Esophagus squamous epithelium (tissue), 5 donors: ENCODE results near the gene C1orf198. TPM values are rescaled to one million over a fixed set of nuclear protein-coding genes. Genes with fewer than 3 reads are reported as not detected.

ENCODE experiments used
- DNase-seq: peaks from one replicate; lab custom pipeline; 2025; lab: John Stamatoyannopoulos, UW
- H3K27ac ChIP-seq, 4 donors: fragments of 200-600 bp; sonication (generic); one replicate each; pipeline ENCODE4 v1.5.1; 2016 to 2019; ENCODE audit warnings: mild to moderate bottlenecking in 1 of 4
- H3K27me3 ChIP-seq, 4 donors: fragments of 200-600 bp; sonication (generic); 1 replicate in 3 of 4; 2 replicates in 1 of 4; pipeline versions ENCODE4 v1.5.1 to v1.6.0; 2017 to 2021; ENCODE audit warnings: antibody characterized with exemption in 1 of 4
- H3K36me3 ChIP-seq, 3 donors: fragments of 200-600 bp; sonication (generic); one replicate each; pipeline ENCODE4 v1.5.1; 2016 to 2019
- H3K4me1 ChIP-seq, 3 donors: fragments of 200-600 bp; sonication (generic); one replicate each; pipeline ENCODE4 v1.5.1; 2017 to 2019
- H3K4me3 ChIP-seq, 4 donors: fragments of 200-600 bp; sonication (generic); 1 replicate in 3 of 4; 2 replicates in 1 of 4; pipeline ENCODE4 v1.5.1; 2016 to 2019; ENCODE audit warnings: mild to moderate bottlenecking in 2 of 4, moderate library complexity in 1 of 4
- H3K9me3 ChIP-seq, 3 donors: fragments of 200-600 bp; sonication (generic); one replicate each; pipeline ENCODE4 v1.5.1; 2016 to 2019
- POLR2A ChIP-seq, 4 donors: fragments of 450-650 bp; IDR thresholded peaks; one replicate each; pipeline ENCODE4 v1.6.1; 2017; ENCODE audit warnings: antibody characterized with exemption in 4 of 4, mild to moderate bottlenecking in 4 of 4, moderate library complexity in 3 of 4
- WGBS, 2 donors: methylation state at CpG; one replicate each; pipeline ENCODE4 v1.1.5; 2018; 5-methylcytosine and 5-hydroxymethylcytosine counted together
- intact Hi-C: fragments of 100-400 bp; cut with DNase I; formaldehyde crosslinking; loops from one replicate; pipeline ENCODE4 v1.15.0; 2022
- total RNA-seq, 4 donors: library from RNA; depleted of rRNA; stranded (reverse); fragments of >200 nt; gene quantifications; one replicate each; pipeline ENCODE4 v1.1.0, GENCODE V29; 2016
- TF ChIP-seq, protein P1 (sequence below), 6 experiments: fragments of 450-650 bp in 4 of 6; fragments of 200-600 bp in 2 of 6; sonication (generic) in 2 of 6; IDR thresholded peaks; one replicate each; pipeline ENCODE4 v1.5.1; 2016 to 2019; ENCODE audit warnings: antibody characterized with exemption in 6 of 6, mild to moderate bottlenecking in 4 of 6, moderate library complexity in 4 of 6
- donor health status: DM: yes; HTN: yes; CAD: no.

The C1orf198 gene
- total RNA-seq, 4 donors from 2014 or later: 18.5 to 28.8 (median 21.6) TPM

DNA sequence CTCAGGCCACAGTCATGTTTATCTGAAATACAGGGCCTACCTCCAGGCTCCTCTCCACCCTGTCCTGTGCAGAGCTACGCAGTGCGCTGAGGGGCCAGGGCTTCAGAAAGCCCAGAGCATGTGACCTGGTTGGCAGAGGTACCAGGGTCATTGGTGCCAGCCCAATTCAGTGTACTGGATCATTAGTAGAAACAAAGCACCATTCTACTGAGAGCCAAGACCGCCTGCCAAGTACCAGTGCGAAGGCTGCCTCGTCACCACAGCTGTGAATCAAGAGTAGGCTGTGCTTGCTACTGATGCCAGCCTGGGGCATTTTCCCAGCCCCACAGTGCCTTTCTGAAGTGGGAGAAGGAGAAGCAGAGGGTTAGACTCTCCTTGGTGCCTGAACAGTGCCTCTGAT lies 61.3 kb downstream of the C1orf198 start:
- DNase-seq: no peak
- Histone ChIP-seq H3K36me3 (no peaks in the 10 kb centered on the region), H3K4me1 (peaks cover 0 to 4% (median 0%) of the 10 kb centered on the region in 3 donors), H3K9me3 (peaks cover 0 to 1% (median 0%) of the 10 kb centered on the region in 3 donors), H3K27me3 (no peaks in the 10 kb centered on the region), H3K27ac (peak overlapping the region in 1 of 4 donors; percentile 19), H3K4me3 (no peak overlapping the region)
- no peak for TF ChIP-seq POLR2A (IDR thresholded peaks at IDR 0.05)
- TF ChIP-seq, protein P1, sequence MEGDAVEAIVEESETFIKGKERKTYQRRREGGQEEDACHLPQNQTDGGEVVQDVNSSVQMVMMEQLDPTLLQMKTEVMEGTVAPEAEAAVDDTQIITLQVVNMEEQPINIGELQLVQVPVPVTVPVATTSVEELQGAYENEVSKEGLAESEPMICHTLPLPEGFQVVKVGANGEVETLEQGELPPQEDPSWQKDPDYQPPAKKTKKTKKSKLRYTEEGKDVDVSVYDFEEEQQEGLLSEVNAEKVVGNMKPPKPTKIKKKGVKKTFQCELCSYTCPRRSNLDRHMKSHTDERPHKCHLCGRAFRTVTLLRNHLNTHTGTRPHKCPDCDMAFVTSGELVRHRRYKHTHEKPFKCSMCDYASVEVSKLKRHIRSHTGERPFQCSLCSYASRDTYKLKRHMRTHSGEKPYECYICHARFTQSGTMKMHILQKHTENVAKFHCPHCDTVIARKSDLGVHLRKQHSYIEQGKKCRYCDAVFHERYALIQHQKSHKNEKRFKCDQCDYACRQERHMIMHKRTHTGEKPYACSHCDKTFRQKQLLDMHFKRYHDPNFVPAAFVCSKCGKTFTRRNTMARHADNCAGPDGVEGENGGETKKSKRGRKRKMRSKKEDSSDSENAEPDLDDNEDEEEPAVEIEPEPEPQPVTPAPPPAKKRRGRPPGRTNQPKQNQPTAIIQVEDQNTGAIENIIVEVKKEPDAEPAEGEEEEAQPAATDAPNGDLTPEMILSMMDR (IDR thresholded peaks at IDR 0.05): no peak
- WGBS, 2 donors: 88 to 91% methylated on average over 4 to 5 of the region's 5 CpGs
- intact Hi-C loops: no loop called here

DNA sequence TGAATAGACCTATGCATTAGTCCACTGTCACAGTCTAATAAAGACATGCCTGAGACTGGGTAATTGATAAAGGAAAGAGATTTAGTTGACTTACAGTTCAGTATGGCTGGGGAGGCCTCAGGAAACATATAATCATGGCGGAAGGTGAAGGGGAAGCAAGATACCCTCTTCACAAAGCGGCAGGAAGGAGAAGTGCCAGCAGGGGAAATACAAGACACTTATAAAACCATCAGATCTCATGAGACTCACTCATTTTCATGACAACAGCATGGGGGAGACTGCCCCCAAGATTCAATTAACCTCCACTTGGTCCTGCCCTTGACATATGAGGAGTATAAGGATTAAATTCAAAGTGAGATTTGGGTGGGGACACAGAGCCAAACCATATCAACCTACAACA lies 61.8 kb downstream of the C1orf198 start:
- no peaks in the 10 kb centered on the region for H3K9me3 ChIP-seq

DNA sequence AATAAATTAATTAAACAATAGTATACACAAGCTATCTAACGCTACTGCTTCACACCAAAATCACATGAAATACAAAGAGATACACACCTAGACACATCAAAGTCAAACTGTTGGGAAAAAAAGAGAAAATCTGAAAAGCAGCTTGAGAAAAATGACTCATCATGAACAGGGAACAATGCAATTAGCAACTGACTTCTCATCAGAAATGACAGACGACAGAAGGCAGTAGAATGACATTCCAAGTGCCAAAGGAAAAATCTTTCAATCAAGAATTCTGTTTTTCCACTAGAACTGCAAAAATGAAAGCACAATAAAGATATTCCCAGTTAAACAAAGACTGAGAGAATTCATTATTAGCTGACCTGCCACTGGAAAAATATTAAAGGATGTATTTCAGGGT lies 63.9 kb downstream of the C1orf198 start:
- H3K4me1 ChIP-seq: peaks cover 0 to 4% (median 0%) of the 10 kb centered on the region in 3 donors
- no peak for DNase-seq
- H3K36me3 ChIP-seq: no peaks in the 10 kb centered on the region
- H3K9me3 ChIP-seq: no peaks in the 10 kb centered on the region
- 56 to 67% methylated on average over 2 of the region's 2 CpGs for WGBS, 2 donors
- no peak for TF ChIP-seq POLR2A (IDR thresholded peaks at IDR 0.05)
- TF ChIP-seq, protein P1 (IDR thresholded peaks at IDR 0.05): no peak
- intact Hi-C loops: no loop called here
- H3K27ac ChIP-seq: no peak overlapping the region
- no peak overlapping the region for H3K4me3 ChIP-seq
- no peaks in the 10 kb centered on the region for H3K27me3 ChIP-seq

More for the DNA sequence above, 61.8 kb downstream of the C1orf198 start:
- peaks cover 0 to 4% (median 0%) of the 10 kb centered on the region in 3 donors for H3K4me1 ChIP-seq
- WGBS, 2 donors: 61 to 88% methylated on average over 2 of the region's 2 CpGs
- DNase-seq: no peak
- intact Hi-C loops: no loop called here
- no peak overlapping the region for H3K27ac ChIP-seq
- H3K27me3 ChIP-seq: no peaks in the 10 kb centered on the region
- H3K36me3 ChIP-seq: no peaks in the 10 kb centered on the region
- H3K4me3 ChIP-seq: no peak overlapping the region
- TF ChIP-seq, protein P1 (IDR thresholded peaks at IDR 0.05): no peak
- TF ChIP-seq POLR2A (IDR thresholded peaks at IDR 0.05): no peak

DNA sequence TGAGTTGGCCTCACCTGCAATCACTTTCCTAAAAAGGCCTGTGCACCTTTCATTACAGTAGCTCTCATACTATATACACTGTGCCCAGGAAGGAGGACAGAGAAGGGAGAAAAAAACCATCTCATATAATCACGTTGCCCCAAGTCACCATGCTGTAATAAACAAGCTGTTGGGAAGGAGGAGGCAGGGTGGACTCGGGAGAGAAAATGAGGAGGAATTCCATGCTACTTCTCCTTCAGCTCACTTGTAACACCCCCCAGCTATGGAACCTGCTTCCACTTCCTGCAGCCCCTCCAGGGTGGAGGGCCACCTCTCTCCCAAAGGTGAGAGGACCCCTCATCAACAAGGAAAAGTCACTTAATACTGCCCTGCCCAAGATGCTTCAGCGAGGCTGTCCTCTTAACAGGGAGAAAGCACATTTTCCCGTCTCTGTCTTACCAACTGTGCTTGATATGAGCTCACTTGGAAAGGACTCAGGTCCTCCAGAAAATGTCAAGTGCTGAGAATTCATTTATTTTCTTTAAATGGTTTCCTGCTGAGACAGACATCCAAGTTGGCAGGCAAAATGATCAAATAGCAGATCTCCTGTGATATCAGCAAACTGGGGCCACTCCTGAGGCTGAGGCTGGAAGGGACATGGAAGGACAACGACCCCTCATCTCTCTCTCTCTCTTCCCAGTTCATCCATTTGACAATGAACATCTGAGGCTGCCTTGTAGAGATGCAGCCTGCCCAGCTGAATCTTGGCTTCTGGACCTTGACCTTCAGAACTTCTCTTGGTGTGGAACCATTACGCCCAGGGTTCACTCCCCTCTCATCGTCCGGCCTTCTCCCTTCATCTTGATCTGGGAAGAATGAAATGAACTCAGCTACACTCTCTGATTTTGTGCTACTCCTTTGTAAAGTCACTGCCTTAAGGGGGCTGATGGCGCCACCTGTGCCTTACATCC lies 67.2 kb downstream of the C1orf198 start:
- H3K27me3 ChIP-seq: peaks cover 0 to 8% (median 0%) of the 10 kb centered on the region in 4 donors
- DNase-seq: no peak
- TF ChIP-seq, protein P1 (IDR thresholded peaks at IDR 0.05): no peak
- no peak for TF ChIP-seq POLR2A (IDR thresholded peaks at IDR 0.05)
- intact Hi-C loops: no loop called here
- H3K4me3 ChIP-seq: no peak overlapping the region
- no peaks in the 10 kb centered on the region for H3K9me3 ChIP-seq
- 84 to 87% methylated on average over 8 to 9 of the region's 9 CpGs for WGBS, 2 donors
- H3K36me3 ChIP-seq: no peaks in the 10 kb centered on the region
- H3K4me1 ChIP-seq: no peaks in the 10 kb centered on the region
- H3K27ac ChIP-seq: no peak overlapping the region

DNA sequence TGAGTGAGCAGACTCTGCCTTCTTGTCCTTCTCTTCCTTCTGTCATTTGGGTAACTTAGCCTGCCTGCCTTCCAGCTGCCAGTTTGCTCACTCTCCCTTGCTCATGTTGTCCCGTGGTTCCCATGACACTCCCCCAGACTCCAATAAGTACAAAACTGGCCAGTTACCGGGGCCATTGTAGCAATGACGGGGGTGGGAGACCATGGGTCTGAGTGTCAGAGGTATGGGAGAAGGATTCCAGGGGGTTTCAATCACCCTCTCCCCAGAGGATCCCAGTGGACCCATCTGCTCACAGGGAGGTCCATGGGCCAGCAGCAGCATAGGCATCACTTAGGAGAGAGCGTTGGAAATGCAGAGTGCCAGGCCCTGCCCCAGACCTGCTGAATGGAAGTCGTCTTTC lies 69.8 kb downstream of the C1orf198 start:
- DNase-seq: no peak
- H3K36me3 ChIP-seq: no peaks in the 10 kb centered on the region
- TF ChIP-seq, protein P1 (IDR thresholded peaks at IDR 0.05): no peak
- no peak for TF ChIP-seq POLR2A (IDR thresholded peaks at IDR 0.05)
- H3K4me1 ChIP-seq: no peaks in the 10 kb centered on the region
- peaks cover 0 to 19% (median 0%) of the 10 kb centered on the region in 4 donors for H3K27me3 ChIP-seq
- H3K27ac ChIP-seq: no peak overlapping the region
- no peaks in the 10 kb centered on the region for H3K9me3 ChIP-seq
- WGBS, 2 donors: 78 to 87% methylated on average over 2 to 5 of the region's 5 CpGs
- H3K4me3 ChIP-seq: no peak overlapping the region
- intact Hi-C loops: no loop called here
